IPS-20b (cell line): ENCODE data around the gene ZSCAN20.

Source experiments
- H3K27ac ChIP-seq: one replicate; pipeline ENCODE4 v1.5.1; 2013; ENCODE audit warnings: low read length
- H3K27me3 ChIP-seq: 2 replicates; pipeline ENCODE4 v1.6.1; 2013; ENCODE audit warnings: mild to moderate bottlenecking, low read length, inconsistent platforms; ENCODE audit not compliant: insufficient read depth
- H3K36me3 ChIP-seq: 2 replicates; pipeline ENCODE4 v1.6.1; 2013; ENCODE audit warnings: low read depth, mild to moderate bottlenecking, inconsistent platforms, low read length, moderate library complexity; ENCODE audit not compliant: insufficient read depth
- H3K4me1 ChIP-seq: 2 replicates; pipeline ENCODE4 v1.6.1; 2013; ENCODE audit warnings: mild to moderate bottlenecking, control low read depth, inconsistent platforms, low read length, moderate library complexity; ENCODE audit not compliant: insufficient read depth
- H3K4me3 ChIP-seq: 2 replicates; pipeline ENCODE4 v1.5.1; 2013; ENCODE audit warnings: mild to moderate bottlenecking, low read length, inconsistent platforms
- H3K9ac ChIP-seq: 2 replicates; pipeline ENCODE4 v1.6.1; 2013; ENCODE audit warnings: low read depth, mild to moderate bottlenecking, inconsistent platforms, low read length, moderate library complexity
- H3K9me3 ChIP-seq: 2 replicates; pipeline ENCODE4 v1.6.1; 2013; ENCODE audit warnings: mild to moderate bottlenecking, low read depth, low read length, inconsistent platforms; ENCODE audit not compliant: insufficient read depth

ZSCAN20 gene

DNA sequence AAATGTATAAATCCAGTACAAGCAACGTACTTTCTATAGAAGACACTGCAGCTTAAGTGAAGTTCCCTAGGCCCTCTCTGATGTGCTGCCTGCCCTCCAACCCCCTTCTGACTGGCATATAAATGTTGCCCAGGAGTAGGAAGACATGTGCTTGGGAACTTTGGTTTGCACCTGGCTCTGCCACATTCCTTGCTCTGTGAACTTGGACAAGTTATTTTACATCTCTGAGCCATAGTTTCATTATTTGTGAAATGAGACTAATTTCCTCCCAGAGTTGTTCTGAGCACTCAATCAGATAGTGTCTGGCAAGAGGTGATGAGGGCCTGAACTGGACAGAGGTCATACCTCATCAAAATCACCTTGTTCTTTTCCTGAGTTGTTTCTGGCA lies 38.1 kb upstream of the ZSCAN20 start:
- no peak overlapping the region for H3K9ac ChIP-seq
- H3K9me3 ChIP-seq, result no peaks in the 10 kb centered on the region
- H3K27ac ChIP-seq, result no peak overlapping the region
- no peaks in the 10 kb centered on the region for H3K36me3 ChIP-seq
- H3K4me3 ChIP-seq, result no peak overlapping the region
- peaks cover 28% of the 10 kb centered on the region for H3K27me3 ChIP-seq
- H3K4me1 ChIP-seq, result peaks cover 14% of the 10 kb centered on the region

GRCh38 chr1:33435096-33435820 lies 37.2 kb upstream of the ZSCAN20 start:
- no peak overlapping the region for H3K4me3 ChIP-seq
- peaks cover 19% of the 10 kb centered on the region for H3K27me3 ChIP-seq
- H3K9me3 ChIP-seq, result no peaks in the 10 kb centered on the region
- H3K36me3 ChIP-seq, result no peaks in the 10 kb centered on the region
- no peak overlapping the region for H3K27ac ChIP-seq
- H3K9ac ChIP-seq, result no peak overlapping the region
- peaks cover 11% of the 10 kb centered on the region for H3K4me1 ChIP-seq

DNA sequence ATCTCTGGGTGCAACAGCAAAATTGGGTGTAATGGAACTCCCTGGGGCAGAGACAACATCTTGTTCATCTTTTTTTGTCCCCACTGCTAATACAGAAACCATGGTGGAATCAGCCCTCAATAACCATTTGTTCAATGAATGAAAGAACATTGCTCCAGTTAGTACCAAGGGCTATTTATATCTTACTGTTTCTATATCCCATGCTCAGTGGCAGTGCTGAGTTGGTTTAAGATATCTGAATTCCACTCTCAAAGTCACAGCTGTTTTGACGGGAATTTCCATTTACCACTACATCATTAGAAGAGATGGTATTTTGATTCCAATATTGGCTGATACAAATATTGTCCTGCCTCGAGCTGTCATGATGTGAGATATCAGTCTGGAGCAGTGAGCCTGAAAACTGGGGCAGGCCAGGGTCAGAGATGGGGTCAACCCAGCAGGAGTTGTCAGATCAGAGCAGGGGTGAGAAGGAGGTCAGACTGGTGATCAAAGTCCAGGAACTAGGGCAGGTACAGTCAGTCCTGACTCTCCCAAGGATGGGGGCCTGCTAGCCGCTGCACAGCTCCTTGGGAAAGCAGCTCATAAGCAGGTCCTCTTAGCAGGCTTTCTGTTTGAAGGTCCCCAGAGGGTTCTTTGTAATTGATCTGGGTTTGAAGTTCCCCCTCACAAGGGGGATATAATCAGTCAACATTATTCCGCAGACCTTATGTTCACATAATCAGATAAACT lies 35.7 kb upstream of the ZSCAN20 start:
- peaks cover 15% of the 10 kb centered on the region for H3K27me3 ChIP-seq
- H3K9ac ChIP-seq, result no peak overlapping the region
- no peak overlapping the region for H3K4me3 ChIP-seq
- H3K27ac ChIP-seq, result no peak overlapping the region
- H3K9me3 ChIP-seq, result no peaks in the 10 kb centered on the region
- H3K36me3 ChIP-seq, result no peaks in the 10 kb centered on the region
- H3K4me1 ChIP-seq, result peaks cover 11% of the 10 kb centered on the region

- Histone ChIP-seq H3K27ac (no peak overlapping the region), H3K9ac (no peak overlapping the region), H3K4me3 (no peak overlapping the region), H3K4me1 (peaks cover 9% of the 10 kb centered on the region), H3K9me3 (no peaks in the 10 kb centered on the region), H3K27me3 (peaks cover 8% of the 10 kb centered on the region; the same call in 1 of the 2 replicates), H3K36me3 (no peaks in the 10 kb centered on the region)
Observed at GRCh38 chr1:33438364-33439160, 33.9 kb upstream of the ZSCAN20 start.

- Histone ChIP-seq H3K9ac (no peak overlapping the region), H3K27ac (no peak overlapping the region), H3K9me3 (no peaks in the 10 kb centered on the region), H3K36me3 (no peaks in the 10 kb centered on the region), H3K4me1 (peaks cover 8% of the 10 kb centered on the region), H3K27me3 (peaks cover 8% of the 10 kb centered on the region; the same call in 1 of the 2 replicates), H3K4me3 (no peak overlapping the region)
Observed at GRCh38 chr1:33439662-33440061, 32.8 kb upstream of the ZSCAN20 start.

- H3K27ac ChIP-seq, result no peak overlapping the region
- peaks cover 8% of the 10 kb centered on the region; the same call in 1 of the 2 replicates for H3K27me3 ChIP-seq
- no peak overlapping the region for H3K4me3 ChIP-seq
- H3K36me3 ChIP-seq, result no peaks in the 10 kb centered on the region
- H3K9me3 ChIP-seq, result no peaks in the 10 kb centered on the region
- no peaks in the 10 kb centered on the region; the same call in 1 of the 2 replicates for H3K4me1 ChIP-seq
- H3K9ac ChIP-seq, result no peak overlapping the region
Observed at GRCh38 chr1:33441088-33441745, 31.2 kb upstream of the ZSCAN20 start.

DNA sequence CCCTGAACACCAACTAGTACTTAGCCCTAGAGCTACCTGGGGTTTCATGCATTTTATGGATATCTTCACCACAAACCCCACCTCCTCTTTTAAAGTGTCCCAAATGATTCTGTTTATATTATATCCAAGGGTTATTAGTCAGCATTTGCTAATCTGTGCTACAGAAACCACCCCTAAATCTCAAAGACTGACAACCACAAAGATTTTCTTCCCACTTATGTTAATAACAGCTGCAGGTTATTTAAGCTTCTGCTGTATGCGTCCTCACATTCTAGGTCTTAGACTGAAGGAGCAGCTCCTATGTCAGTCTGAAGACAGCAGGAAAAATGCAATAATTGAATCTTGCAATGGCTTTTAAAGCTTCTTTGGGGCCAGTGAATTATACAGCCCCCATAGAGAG lies 30.3 kb upstream of the ZSCAN20 start:
- Histone ChIP-seq H3K4me3 (no peak overlapping the region), H3K36me3 (no peaks in the 10 kb centered on the region), H3K4me1 (no peaks in the 10 kb centered on the region; the same call in 1 of the 2 replicates), H3K9me3 (no peaks in the 10 kb centered on the region), H3K9ac (no peak overlapping the region), H3K27me3 (peaks cover 8% of the 10 kb centered on the region; the same call in 1 of the 2 replicates), H3K27ac (no peak overlapping the region)

- Histone ChIP-seq H3K9ac (no peak overlapping the region), H3K36me3 (no peaks in the 10 kb centered on the region), H3K27me3 (peaks cover 8% of the 10 kb centered on the region; the same call in 1 of the 2 replicates), H3K4me1 (no peaks in the 10 kb centered on the region; the same call in 1 of the 2 replicates), H3K4me3 (no peak overlapping the region), H3K9me3 (no peaks in the 10 kb centered on the region), H3K27ac (no peak overlapping the region)
Observed at GRCh38 chr1:33443080-33443704, 29.3 kb upstream of the ZSCAN20 start.

DNA sequence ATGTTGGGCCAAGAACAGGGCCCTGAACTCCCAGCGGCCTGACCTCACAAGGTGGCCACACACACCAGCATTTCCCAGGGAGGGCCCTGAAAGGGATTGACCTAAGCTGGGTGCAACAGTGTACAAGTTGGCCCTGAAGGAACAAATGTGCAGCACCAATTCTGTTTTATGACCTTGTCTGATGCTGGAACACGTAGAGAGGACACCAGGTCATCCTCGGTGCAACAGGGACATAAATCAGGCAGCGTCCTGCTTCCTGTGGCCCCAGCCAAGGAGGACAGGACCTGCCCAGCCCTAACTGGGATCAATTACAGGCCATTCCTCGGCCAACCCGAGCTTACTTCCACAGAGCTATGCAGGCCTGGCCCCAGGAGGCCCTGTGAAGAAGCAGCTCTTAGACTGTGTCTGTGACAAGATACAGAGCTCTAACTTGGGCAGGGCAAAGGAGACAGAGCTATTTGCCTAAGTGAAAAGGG lies 28.7 kb upstream of the ZSCAN20 start:
- no peaks in the 10 kb centered on the region for H3K36me3 ChIP-seq
- no peak overlapping the region for H3K4me3 ChIP-seq
- no peaks in the 10 kb centered on the region for H3K9me3 ChIP-seq
- no peak overlapping the region for H3K27ac ChIP-seq
- H3K9ac ChIP-seq, result no peak overlapping the region
- H3K4me1 ChIP-seq, result no peaks in the 10 kb centered on the region; the same call in 1 of the 2 replicates
- H3K27me3 ChIP-seq, result peaks cover 4% of the 10 kb centered on the region; the same call in 1 of the 2 replicates

DNA sequence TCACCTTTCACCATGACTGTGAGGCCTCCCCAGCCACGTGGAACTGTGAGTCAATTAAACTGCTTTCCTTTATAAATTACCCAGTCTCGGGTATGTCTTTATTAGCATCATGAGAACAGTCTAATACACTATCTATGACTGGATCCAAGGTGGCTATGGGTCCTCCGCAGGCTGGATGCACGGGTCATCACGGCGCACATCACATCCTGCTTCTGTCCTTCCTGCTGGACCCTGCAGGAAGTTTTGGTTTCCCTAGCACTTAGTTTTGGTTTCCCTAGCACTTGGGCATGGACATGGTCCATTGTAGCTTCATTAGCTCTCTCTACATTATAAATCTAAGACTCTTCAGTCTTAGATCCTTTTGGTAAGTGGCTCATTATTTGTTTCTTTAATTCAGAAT lies 27.3 kb upstream of the ZSCAN20 start:
- Histone ChIP-seq H3K9ac (no peak overlapping the region), H3K4me1 (no peaks in the 10 kb centered on the region), H3K27ac (no peak overlapping the region), H3K36me3 (no peaks in the 10 kb centered on the region), H3K9me3 (no peaks in the 10 kb centered on the region), H3K27me3 (peaks cover 4% of the 10 kb centered on the region; the same call in 1 of the 2 replicates), H3K4me3 (no peak overlapping the region)

- H3K9ac ChIP-seq, result no peak overlapping the region
- H3K4me1 ChIP-seq, result no peaks in the 10 kb centered on the region
Observed at GRCh38 chr1:33446590-33446989, 25.9 kb upstream of the ZSCAN20 start.

More at GRCh38 chr1:33446590-33446989, 25.9 kb upstream of the ZSCAN20 start:
- no peak overlapping the region for H3K27ac ChIP-seq
- H3K9me3 ChIP-seq, result no peaks in the 10 kb centered on the region
- no peak overlapping the region for H3K4me3 ChIP-seq
- H3K36me3 ChIP-seq, result no peaks in the 10 kb centered on the region
- H3K27me3 ChIP-seq, result no peaks in the 10 kb centered on the region
